H1 (cell line): ENCODE data around the gene DNAJB12. TPM values are rescaled to one million over a fixed set of nuclear protein-coding genes. Genes with fewer than 3 reads are reported as not detected.

ENCODE experiments used
- HDAC6 ChIP-seq: IDR thresholded peaks from one replicate; pipeline ENCODE4 v1.7.1; 2012; ENCODE audit warnings: low read depth, mild to moderate bottlenecking, inconsistent platforms, low read length, moderate library complexity
- RFX5 ChIP-seq: IDR thresholded peaks from 2 replicates; pipeline ENCODE4 v1.6.1; 2011; ENCODE audit warnings: low read depth, low read length, improper control_type of control experiment, borderline replicate concordance
- SAP30 ChIP-seq: fragments of 300-600 bp; sonication (generic); IDR thresholded peaks from 2 replicates; pipeline ENCODE4 v1.7.1; 2012; ENCODE audit warnings: low read length, moderate library complexity, mild to moderate bottlenecking, inconsistent platforms; ENCODE audit not compliant: insufficient read depth, insufficient replicate concordance
- SIX5 ChIP-seq: IDR thresholded peaks from 2 replicates; pipeline ENCODE4 v1.6.1; 2011; ENCODE audit warnings: mild to moderate bottlenecking, low read depth, low read length
- polyA plus RNA-seq, 7 experiments: library from polyadenylated mRNA; depleted of rRNA in 3 of 7; stranded (reverse) in 5 of 7; unstranded in 2 of 7; fragments of >200 nt in 5 of 7; fragments of 200-250 nt in 2 of 7; gene quantifications; 1 replicate in 5 of 7; 2 replicates in 1 of 7; 4 replicates in 1 of 7; pipeline versions ENCODE4 v1.2.1 to v1.2.3, GENCODE V29; 2011 to 2013; ENCODE audit warnings: missing spikeins in 2 of 7, mixed read lengths in 2 of 7
- total RNA-seq: library from RNA; stranded (reverse); fragmentation: NEBNext Ultra II Directional; extraction: Animal tissue kit (Norgen Biotek cat#: 25700); gene quantifications from 2 replicates; pipeline ENCODE4 v1.2.1, GENCODE V29; 2021

Gene DNAJB12
- total and polyA plus RNA-seq, 2 of the 8 experiments (the other 6 are each of a cell fraction or from before 2014, with no cell fraction given) = 10.8 to 20.5 TPM

GRCh38 chr10:72367301-72367960 lies 12.7 kb upstream of the DNAJB12 start (continued):
- TF ChIP-seq SIX5 = no peak
- no peak for TF ChIP-seq HDAC6
- no peak for TF ChIP-seq RFX5
- no peak for TF ChIP-seq SAP30
